ENCODE results near the gene NEUROD2.

GRCh38 chr17:39607851-39608130 lies at the start of gene NEUROD2:
- TF ChIP-seq, protein P1, sequence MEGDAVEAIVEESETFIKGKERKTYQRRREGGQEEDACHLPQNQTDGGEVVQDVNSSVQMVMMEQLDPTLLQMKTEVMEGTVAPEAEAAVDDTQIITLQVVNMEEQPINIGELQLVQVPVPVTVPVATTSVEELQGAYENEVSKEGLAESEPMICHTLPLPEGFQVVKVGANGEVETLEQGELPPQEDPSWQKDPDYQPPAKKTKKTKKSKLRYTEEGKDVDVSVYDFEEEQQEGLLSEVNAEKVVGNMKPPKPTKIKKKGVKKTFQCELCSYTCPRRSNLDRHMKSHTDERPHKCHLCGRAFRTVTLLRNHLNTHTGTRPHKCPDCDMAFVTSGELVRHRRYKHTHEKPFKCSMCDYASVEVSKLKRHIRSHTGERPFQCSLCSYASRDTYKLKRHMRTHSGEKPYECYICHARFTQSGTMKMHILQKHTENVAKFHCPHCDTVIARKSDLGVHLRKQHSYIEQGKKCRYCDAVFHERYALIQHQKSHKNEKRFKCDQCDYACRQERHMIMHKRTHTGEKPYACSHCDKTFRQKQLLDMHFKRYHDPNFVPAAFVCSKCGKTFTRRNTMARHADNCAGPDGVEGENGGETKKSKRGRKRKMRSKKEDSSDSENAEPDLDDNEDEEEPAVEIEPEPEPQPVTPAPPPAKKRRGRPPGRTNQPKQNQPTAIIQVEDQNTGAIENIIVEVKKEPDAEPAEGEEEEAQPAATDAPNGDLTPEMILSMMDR (IDR thresholded peaks at IDR 0.05; ENCODE audit: insufficient read depth, low read depth, low read length) = no peak
- no peak for TF ChIP-seq EZH2 (IDR thresholded peaks at IDR 0.05; ENCODE audit: insufficient read depth, low read length)

Data from astrocyte (in vitro differentiated cells and primary cell).